ENCODE measurements around the gene NUPR1. TPM values are rescaled to one million over a fixed set of nuclear protein-coding genes. Genes with fewer than 3 reads are reported as not detected.

The NUPR1 gene
- total and polyA plus RNA-seq, 2 of the 13 experiments (the other 11 are each of a cell fraction or from before 2014, with no cell fraction given): 18.0 to 25.6 TPM

DNA sequence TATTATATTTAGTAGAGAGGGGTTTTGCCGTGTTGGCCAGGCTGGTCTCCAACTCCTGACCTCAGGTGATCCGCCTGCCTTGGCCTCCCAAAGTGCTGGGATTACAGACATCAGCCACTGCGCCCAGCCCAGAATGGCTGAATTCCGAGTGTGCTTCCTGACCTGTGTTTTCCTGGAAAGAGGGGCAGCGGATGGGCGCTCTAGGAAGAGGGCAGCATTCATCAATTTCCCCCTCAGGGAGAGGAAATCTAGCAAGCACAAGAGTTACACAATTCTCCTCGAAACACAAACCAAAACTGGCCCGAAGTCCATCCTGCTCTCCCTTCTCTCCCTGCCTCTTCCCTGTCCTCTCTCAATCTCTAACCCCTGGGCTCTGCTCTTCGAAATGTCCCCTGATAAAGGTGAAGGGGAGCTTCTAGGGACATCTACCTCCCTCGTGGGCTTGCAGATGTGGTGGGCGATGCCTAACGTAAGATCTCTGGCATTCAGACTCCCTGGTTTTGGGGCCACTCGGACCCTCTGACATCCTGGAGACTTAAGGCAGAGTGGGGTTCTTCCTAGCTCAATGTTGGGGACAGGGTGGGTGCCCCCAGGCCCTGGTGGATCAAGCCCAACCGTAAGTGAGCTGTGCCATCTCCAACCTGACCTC lies 33.2 kb downstream of the NUPR1 start (continued):
- TF ChIP-seq ZNF597 (CRISPR knock-in tag; IDR thresholded peaks at IDR 0.05): no peak
- TF ChIP-seq ATAD3A (CRISPR knock-in tag; IDR thresholded peaks at IDR 0.05): no peak
- no peak for TF ChIP-seq SNAI1 (CRISPR knock-in tag; IDR thresholded peaks at IDR 0.05; ENCODE audit: borderline replicate concordance)
- no peak for TF ChIP-seq ZNF780A (CRISPR knock-in tag; IDR thresholded peaks at IDR 0.05)
- TF ChIP-seq SALL2 (CRISPR knock-in tag; IDR thresholded peaks at IDR 0.05): peak; percentile 43; the same call in 1 of the 2 replicates
- no peak for TF ChIP-seq ZBTB8A (CRISPR knock-in tag; IDR thresholded peaks at IDR 0.05; ENCODE audit: borderline replicate concordance, low read depth)
- TF ChIP-seq ZBTB2 (CRISPR knock-in tag; IDR thresholded peaks at IDR 0.05; ENCODE audit: low read depth): no peak
- TF ChIP-seq, protein P1, sequence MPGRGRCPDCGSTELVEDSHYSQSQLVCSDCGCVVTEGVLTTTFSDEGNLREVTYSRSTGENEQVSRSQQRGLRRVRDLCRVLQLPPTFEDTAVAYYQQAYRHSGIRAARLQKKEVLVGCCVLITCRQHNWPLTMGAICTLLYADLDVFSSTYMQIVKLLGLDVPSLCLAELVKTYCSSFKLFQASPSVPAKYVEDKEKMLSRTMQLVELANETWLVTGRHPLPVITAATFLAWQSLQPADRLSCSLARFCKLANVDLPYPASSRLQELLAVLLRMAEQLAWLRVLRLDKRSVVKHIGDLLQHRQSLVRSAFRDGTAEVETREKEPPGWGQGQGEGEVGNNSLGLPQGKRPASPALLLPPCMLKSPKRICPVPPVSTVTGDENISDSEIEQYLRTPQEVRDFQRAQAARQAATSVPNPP (CRISPR knock-in tag; IDR thresholded peaks at IDR 0.05): no peak
- 0 out of 2 replicates have a peak, but pooled peaks have one; percentile 47 for TF ChIP-seq SAFB2 (CRISPR knock-in tag; IDR thresholded peaks at IDR 0.05; ENCODE audit: borderline replicate concordance, low read depth)
- TF ChIP-seq CEBPG (CRISPR knock-in tag; IDR thresholded peaks at IDR 0.05): peak; percentile 94
- TF ChIP-seq, protein P2, sequence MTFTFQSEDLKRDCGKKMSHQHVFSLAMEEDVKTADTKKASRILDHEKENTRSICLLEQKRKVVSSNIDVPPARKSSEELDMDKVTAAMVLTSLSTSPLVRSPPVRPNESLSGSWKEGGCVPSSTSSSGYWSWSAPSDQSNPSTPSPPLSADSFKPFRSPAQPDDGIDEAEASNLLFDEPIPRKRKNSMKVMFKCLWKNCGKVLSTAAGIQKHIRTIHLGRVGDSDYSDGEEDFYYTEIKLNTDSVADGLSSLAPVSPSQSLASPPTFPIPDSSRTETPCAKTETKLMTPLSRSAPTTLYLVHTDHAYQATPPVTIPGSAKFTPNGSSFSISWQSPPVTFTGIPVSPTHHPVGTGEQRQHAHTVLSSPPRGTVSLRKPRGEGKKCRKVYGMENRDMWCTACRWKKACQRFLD (CRISPR knock-in tag; IDR thresholded peaks at IDR 0.05; ENCODE audit: borderline replicate concordance): no peak
- TF ChIP-seq SP5 (CRISPR knock-in tag; IDR thresholded peaks at IDR 0.05; ENCODE audit: borderline replicate concordance, low read depth): peak; percentile 54; the same call in 1 of the 2 replicates
- peak; percentile 92; the same call in 1 of the 2 replicates for TF ChIP-seq HOXD1 (CRISPR knock-in tag; IDR thresholded peaks at IDR 0.05)
- TF ChIP-seq IKZF1 (IDR thresholded peaks at IDR 0.05): no peak
- no peak for TF ChIP-seq DNMT3B (CRISPR knock-in tag; conservative IDR thresholded peaks at IDR 0.05)
- peak; percentile 19; the same call in 1 of the 2 replicates for TF ChIP-seq MTA1 (CRISPR knock-in tag; IDR thresholded peaks at IDR 0.05; ENCODE audit: borderline replicate concordance)
- TF ChIP-seq HMGXB3 (CRISPR knock-in tag; IDR thresholded peaks at IDR 0.05; ENCODE audit: borderline replicate concordance): no peak
- no peak for TF ChIP-seq DNMT1 (CRISPR knock-in tag; IDR thresholded peaks at IDR 0.05)
- no peak for TF ChIP-seq MED8 (CRISPR knock-in tag; IDR thresholded peaks at IDR 0.05; ENCODE audit: insufficient replicate concordance)
